ENCODE measurements around the gene SLC22A23. TPM values are rescaled to one million over a fixed set of nuclear protein-coding genes. Genes with fewer than 3 reads are reported as not detected.

SLC22A23 gene
- polyA plus RNA-seq, 1 donor from 2014 or later = 0.35 TPM

- Mint-ChIP-seq H3K27me3 (peaks cover 47% of the 10 kb centered on the region), H3K27ac (no peak overlapping the region), H3K4me1 (peaks cover 4 to 12% (median 8%) of the 10 kb centered on the region in 3 donors), H3K36me3 (no peaks in the 10 kb centered on the region), H3K9me3 (no peaks in the 10 kb centered on the region), H3K4me3 (no peak overlapping the region)
Measured at GRCh38 chr6:3236005-3236404, 220.8 kb downstream of the SLC22A23 start.

- no peaks in the 10 kb centered on the region for H3K9me3 Mint-ChIP-seq
- H3K36me3 Mint-ChIP-seq = no peaks in the 10 kb centered on the region
- H3K4me3 Mint-ChIP-seq = no peak overlapping the region
- H3K27me3 Mint-ChIP-seq = peaks cover 51% of the 10 kb centered on the region
- peaks cover 9 to 13% (median 11%) of the 10 kb centered on the region in 3 donors for H3K4me1 Mint-ChIP-seq
- no peak overlapping the region for H3K27ac Mint-ChIP-seq
Measured at GRCh38 chr6:3235486-3235885, 221.4 kb downstream of the SLC22A23 start.

- H3K27me3 Mint-ChIP-seq = peaks cover 65% of the 10 kb centered on the region
- no peaks in the 10 kb centered on the region for H3K36me3 Mint-ChIP-seq
- H3K4me1 Mint-ChIP-seq = peaks cover 17 to 25% (median 20%) of the 10 kb centered on the region in 3 donors
- H3K27ac Mint-ChIP-seq = no peak overlapping the region
- no peak overlapping the region for H3K4me3 Mint-ChIP-seq
- no peaks in the 10 kb centered on the region for H3K9me3 Mint-ChIP-seq
Measured at GRCh38 chr6:3233904-3234303, 222.9 kb downstream of the SLC22A23 start.

- peaks cover 21 to 28% (median 23%) of the 10 kb centered on the region in 3 donors for H3K4me1 Mint-ChIP-seq
- no peak overlapping the region for H3K27ac Mint-ChIP-seq
- no peak overlapping the region for H3K4me3 Mint-ChIP-seq
- no peaks in the 10 kb centered on the region for H3K9me3 Mint-ChIP-seq
- peaks cover 65% of the 10 kb centered on the region for H3K27me3 Mint-ChIP-seq
- H3K36me3 Mint-ChIP-seq = no peaks in the 10 kb centered on the region
Measured at GRCh38 chr6:3233321-3233720, 223.5 kb downstream of the SLC22A23 start.

- Mint-ChIP-seq H3K4me1 (peaks cover 21 to 26% (median 21%) of the 10 kb centered on the region in 3 donors), H3K27me3 (peaks cover 68% of the 10 kb centered on the region), H3K4me3 (peak overlapping the region in 2 of 4 donors; percentile 23 to 91), H3K27ac (peak overlapping the region in 1 of 3 donors; percentile 63), H3K9me3 (no peaks in the 10 kb centered on the region), H3K36me3 (no peaks in the 10 kb centered on the region)
Measured at GRCh38 chr6:3232017-3232945, 224.6 kb downstream of the SLC22A23 start.

- Mint-ChIP-seq H3K27me3 (peaks cover 70% of the 10 kb centered on the region), H3K4me1 (peaks cover 21 to 30% (median 24%) of the 10 kb centered on the region in 3 donors), H3K36me3 (no peaks in the 10 kb centered on the region), H3K4me3 (peak overlapping the region; percentile 60 to 91 (median 84)), H3K9me3 (no peaks in the 10 kb centered on the region), H3K27ac (peak overlapping the region in 2 of 3 donors; percentile 63 to 82)
Measured at GRCh38 chr6:3231247-3232016, 225.4 kb downstream of the SLC22A23 start.

- H3K27ac Mint-ChIP-seq = peak overlapping the region; percentile 25 to 82 (median 31)
- H3K36me3 Mint-ChIP-seq = no peaks in the 10 kb centered on the region
- H3K9me3 Mint-ChIP-seq = no peaks in the 10 kb centered on the region
- H3K4me1 Mint-ChIP-seq = peaks cover 21 to 31% (median 22%) of the 10 kb centered on the region in 3 donors
- peak overlapping the region in 3 of 4 donors; percentile 78 to 85 (median 80) for H3K4me3 Mint-ChIP-seq
- peaks cover 68% of the 10 kb centered on the region for H3K27me3 Mint-ChIP-seq
Measured at GRCh38 chr6:3230900-3231246, 226.0 kb downstream of the SLC22A23 start.

- Mint-ChIP-seq H3K36me3 (no peaks in the 10 kb centered on the region), H3K9me3 (no peaks in the 10 kb centered on the region), H3K4me1 (peaks cover 21 to 31% (median 22%) of the 10 kb centered on the region in 3 donors), H3K27ac (peak overlapping the region; percentile 25 to 82 (median 76)), H3K27me3 (peaks cover 65% of the 10 kb centered on the region), H3K4me3 (peak overlapping the region; percentile 78 to 85 (median 82))
Measured at GRCh38 chr6:3230256-3230882, 226.5 kb downstream of the SLC22A23 start.

- H3K4me1 Mint-ChIP-seq = peaks cover 21 to 31% (median 22%) of the 10 kb centered on the region in 3 donors
- H3K4me3 Mint-ChIP-seq = peak overlapping the region; percentile 70 to 90 (median 82)
- H3K9me3 Mint-ChIP-seq = no peaks in the 10 kb centered on the region
- H3K36me3 Mint-ChIP-seq = no peaks in the 10 kb centered on the region
- H3K27ac Mint-ChIP-seq = peak overlapping the region in 1 of 3 donors; percentile 25
- H3K27me3 Mint-ChIP-seq = peaks cover 65% of the 10 kb centered on the region
Measured at GRCh38 chr6:3229566-3230178, 227.2 kb downstream of the SLC22A23 start.

GRCh38 chr6:3228771-3229565 lies 227.9 kb downstream of the SLC22A23 start:
- H3K4me3 Mint-ChIP-seq = peak overlapping the region; percentile 80 to 91 (median 86)
- peaks cover 21 to 31% (median 22%) of the 10 kb centered on the region in 3 donors for H3K4me1 Mint-ChIP-seq
- H3K9me3 Mint-ChIP-seq = no peaks in the 10 kb centered on the region
- H3K27me3 Mint-ChIP-seq = peaks cover 59% of the 10 kb centered on the region
- peak overlapping the region; percentile 25 to 78 (median 36) for H3K27ac Mint-ChIP-seq
- no peaks in the 10 kb centered on the region for H3K36me3 Mint-ChIP-seq

- Mint-ChIP-seq H3K4me3 (peak overlapping the region; percentile 72 to 90 (median 82)), H3K9me3 (no peaks in the 10 kb centered on the region), H3K27me3 (peaks cover 52% of the 10 kb centered on the region), H3K4me1 (peaks cover 21 to 31% (median 22%) of the 10 kb centered on the region in 3 donors), H3K36me3 (no peaks in the 10 kb centered on the region), H3K27ac (peak overlapping the region in 2 of 3 donors; percentile 13 to 76)
Measured at GRCh38 chr6:3228046-3228671, 228.7 kb downstream of the SLC22A23 start.

- no peaks in the 10 kb centered on the region for H3K36me3 Mint-ChIP-seq
- peaks cover 21 to 31% (median 22%) of the 10 kb centered on the region in 3 donors for H3K4me1 Mint-ChIP-seq
- peaks cover 46% of the 10 kb centered on the region for H3K27me3 Mint-ChIP-seq
- H3K4me3 Mint-ChIP-seq = peak within 1 kb of the TSS; percentile 76 to 90 (median 84)
- H3K27ac Mint-ChIP-seq = peak within 1 kb of the TSS in 2 of 3 donors; percentile 67 to 76
- H3K9me3 Mint-ChIP-seq = no peaks in the 10 kb centered on the region
Measured at GRCh38 chr6:3227363-3228045, 229.3 kb downstream of the SLC22A23 start, which contains the start of gene TUBB2B. Gene TUBB2B (minus strand): TSS chr6:3227653. CDS start chr6:3227543, 110 bp downstream.
